OCI-LY7 (cell line): ENCODE data around the gene HS1BP3. TPM values are rescaled to one million over a fixed set of nuclear protein-coding genes. Genes with fewer than 3 reads are reported as not detected.

ENCODE experiments used
- BruUV-seq: library from RNA; stranded (reverse); fragments of 400-500 nt; replicated peaks from 2 replicates; lab custom pipeline; 2021; lab: Mats Ljungman, UMichigan
- CTCF ChIA-PET: fragments of 300-600 bp; sonication (Branson Sonifier 250); formaldehyde crosslinking; loops from one replicate; lab custom pipeline; 2022; ENCODE audit warnings: antibody characterized with exemption; ENCODE audit not compliant: unreplicated experiment; lab: Charles Lee
- POLR2A ChIA-PET: fragments of 300-600 bp; sonication (Branson Sonifier 250); formaldehyde crosslinking; loops from one replicate; lab custom pipeline; 2022; ENCODE audit warnings: antibody characterized with exemption; lab: Charles Lee
- DNase-seq: peaks from one replicate; pipeline ENCODE4 v3.0.0-alpha.2; 2015; ENCODE audit warnings: low spot score
- H2AFZ ChIP-seq: fragments of 200-600 bp; sonication (generic), shearing (Covaris generic); 2 replicates; pipeline ENCODE4 v1.6.1; 2014; ENCODE audit warnings: mild to moderate bottlenecking, antibody characterized with exemption, low read length, moderate library complexity
- H3K27ac ChIP-seq: fragments of 200-600 bp; sonication (generic); 2 replicates; pipeline ENCODE4 v1.5.1; 2014; ENCODE audit warnings: mixed run types, low read depth, mild to moderate bottlenecking, moderate library complexity, low read length, inconsistent platforms; ENCODE audit not compliant: poor library complexity, severe bottlenecking
- H3K36me3 ChIP-seq: fragments of 200-600 bp; sonication (generic); 2 replicates; pipeline ENCODE4 v1.6.1; 2014; ENCODE audit warnings: mild to moderate bottlenecking, antibody characterized with exemption, low read length, moderate library complexity, mixed read lengths; ENCODE audit not compliant: insufficient read depth
- H3K4me1 ChIP-seq: fragments of 200-600 bp; sonication (generic); 2 replicates; pipeline ENCODE4 v1.5.1; 2014; ENCODE audit warnings: mild to moderate bottlenecking, low read length; ENCODE audit not compliant: insufficient read depth, poor library complexity, severe bottlenecking
- H3K4me2 ChIP-seq: fragments of 200-600 bp; sonication (generic); 2 replicates; pipeline ENCODE4 v1.6.1; 2014; ENCODE audit warnings: mild to moderate bottlenecking, low read length
- H3K4me3 ChIP-seq: fragments of 200-600 bp; sonication (generic); 2 replicates; pipeline ENCODE4 v1.5.1; 2014; ENCODE audit warnings: mild to moderate bottlenecking, low read depth, low read length; ENCODE audit not compliant: poor library complexity, severe bottlenecking
- H3K79me2 ChIP-seq: fragments of 200-600 bp; sonication (generic); 2 replicates; pipeline ENCODE4 v1.6.1; 2016; ENCODE audit warnings: low read depth, mild to moderate bottlenecking, low read length, moderate library complexity, mixed read lengths; ENCODE audit not compliant: insufficient read depth
- H3K9me2 ChIP-seq: fragments of 200-600 bp; sonication (generic); 2 replicates; pipeline ENCODE4 v1.6.1; 2016; ENCODE audit warnings: mild to moderate bottlenecking, low read length, mixed read lengths; ENCODE audit not compliant: insufficient read depth
- H3K9me3 ChIP-seq: fragments of 200-600 bp; sonication (generic); 2 replicates; pipeline ENCODE4 v1.6.1; 2014; ENCODE audit warnings: mild to moderate bottlenecking, mixed run types, low read length, mixed read lengths
- H4K20me1 ChIP-seq: fragments of 200-600 bp; sonication (generic); 2 replicates; pipeline ENCODE4 v1.6.1; 2014; ENCODE audit warnings: mild to moderate bottlenecking, antibody characterized with exemption, low read length, moderate library complexity, mixed read lengths; ENCODE audit not compliant: insufficient read depth
- EZH2phosphoT487 ChIP-seq: fragments of 200-600 bp; sonication (generic); IDR thresholded peaks from 2 replicates; pipeline ENCODE4 v1.6.1; 2018; ENCODE audit warnings: low read depth, borderline replicate concordance, mild to moderate bottlenecking, mixed run types, antibody characterized with exemption, low read length, moderate library complexity, mixed read lengths
- intact Hi-C: fragments of 100-400 bp; cut with micrococcal nuclease; formaldehyde crosslinking; loops from one replicate; pipeline ENCODE4 v1.10.0; 2022; ENCODE audit not compliant: unreplicated experiment
- total RNA-seq, 2 experiments: library from RNA; depleted of rRNA in 1 of 2; stranded (reverse); fragments of >200 nt in 1 of 2; shearing (Covaris generic) in 1 of 2; gene quantifications; 2 replicates each; pipeline ENCODE4 v1.2.3, GENCODE V29; 2014 to 2022
- TF ChIP-seq, protein P1 (sequence below): fragments of 200-600 bp; sonication (generic); conservative IDR thresholded peaks from 2 replicates; pipeline ENCODE4 v1.5.1; 2014; ENCODE audit warnings: mild to moderate bottlenecking, antibody characterized with exemption, low read length, moderate library complexity, mixed read lengths

The HS1BP3 gene
- total RNA-seq, 2 experiments from 2014 or later: 10.6 to 15.2 TPM

DNA sequence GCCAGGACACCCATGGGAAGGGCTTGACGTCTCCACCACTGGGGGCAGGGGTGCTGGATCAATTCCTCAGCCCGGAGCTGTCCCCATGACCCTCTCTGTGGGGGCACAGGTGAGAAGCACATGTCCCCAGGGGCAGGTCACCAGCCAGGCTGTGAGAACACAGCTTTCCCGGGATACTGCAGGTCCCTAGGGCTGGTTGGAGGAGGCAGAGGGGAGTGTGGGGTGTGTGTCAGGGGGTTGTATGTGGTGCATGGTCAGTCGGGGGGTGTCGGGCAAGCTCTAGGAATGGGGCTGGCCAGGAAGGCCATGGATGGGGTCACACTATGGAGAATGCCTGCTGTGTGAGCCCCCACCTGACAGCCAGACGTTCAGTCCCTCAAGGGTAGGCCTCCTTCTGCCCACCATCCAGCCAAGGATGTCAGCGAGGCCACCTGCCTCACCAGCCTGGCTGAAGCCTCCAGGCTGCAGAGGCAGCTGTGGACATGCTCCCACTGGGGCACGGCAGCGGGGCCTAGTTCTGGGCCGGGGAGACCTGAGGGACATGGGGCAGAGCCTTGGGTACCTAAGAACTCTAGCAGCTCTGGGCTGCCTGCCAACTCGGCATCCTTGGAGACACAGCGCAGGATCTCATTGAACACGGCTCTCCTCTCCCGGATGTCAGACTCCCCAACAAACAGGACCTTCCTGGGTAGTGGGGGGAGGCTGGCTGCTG, 10.3 kb downstream of the HS1BP3 start:
- no peak overlapping the region for H2AFZ ChIP-seq
- TF ChIP-seq, protein P1, sequence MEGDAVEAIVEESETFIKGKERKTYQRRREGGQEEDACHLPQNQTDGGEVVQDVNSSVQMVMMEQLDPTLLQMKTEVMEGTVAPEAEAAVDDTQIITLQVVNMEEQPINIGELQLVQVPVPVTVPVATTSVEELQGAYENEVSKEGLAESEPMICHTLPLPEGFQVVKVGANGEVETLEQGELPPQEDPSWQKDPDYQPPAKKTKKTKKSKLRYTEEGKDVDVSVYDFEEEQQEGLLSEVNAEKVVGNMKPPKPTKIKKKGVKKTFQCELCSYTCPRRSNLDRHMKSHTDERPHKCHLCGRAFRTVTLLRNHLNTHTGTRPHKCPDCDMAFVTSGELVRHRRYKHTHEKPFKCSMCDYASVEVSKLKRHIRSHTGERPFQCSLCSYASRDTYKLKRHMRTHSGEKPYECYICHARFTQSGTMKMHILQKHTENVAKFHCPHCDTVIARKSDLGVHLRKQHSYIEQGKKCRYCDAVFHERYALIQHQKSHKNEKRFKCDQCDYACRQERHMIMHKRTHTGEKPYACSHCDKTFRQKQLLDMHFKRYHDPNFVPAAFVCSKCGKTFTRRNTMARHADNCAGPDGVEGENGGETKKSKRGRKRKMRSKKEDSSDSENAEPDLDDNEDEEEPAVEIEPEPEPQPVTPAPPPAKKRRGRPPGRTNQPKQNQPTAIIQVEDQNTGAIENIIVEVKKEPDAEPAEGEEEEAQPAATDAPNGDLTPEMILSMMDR: no peak
- no peak for TF ChIP-seq EZH2phosphoT487
- no peaks in the 10 kb centered on the region for H4K20me1 ChIP-seq
- no peaks in the 10 kb centered on the region for H3K9me2 ChIP-seq
- H3K4me1 ChIP-seq: no peaks in the 10 kb centered on the region
- H3K27ac ChIP-seq: no peak overlapping the region
- ChIA-PET CTCF (interaction anchor here (0.6 kb wide), 1 partner anchor 41 kb away, joined by 7 read pairs; no protein-coding TSS in a partner anchor), POLR2A (no interaction called here)
- no peaks in the 10 kb centered on the region for H3K9me3 ChIP-seq
- no peaks in the 10 kb centered on the region for H3K36me3 ChIP-seq
- no peak overlapping the region for H3K4me3 ChIP-seq
- intact Hi-C loops: no loop called here
- H3K4me2 ChIP-seq: no peak overlapping the region
- H3K79me2 ChIP-seq: no peaks in the 10 kb centered on the region
- no peak for DNase-seq
- BruUV-seq: no TSS peak

DNA sequence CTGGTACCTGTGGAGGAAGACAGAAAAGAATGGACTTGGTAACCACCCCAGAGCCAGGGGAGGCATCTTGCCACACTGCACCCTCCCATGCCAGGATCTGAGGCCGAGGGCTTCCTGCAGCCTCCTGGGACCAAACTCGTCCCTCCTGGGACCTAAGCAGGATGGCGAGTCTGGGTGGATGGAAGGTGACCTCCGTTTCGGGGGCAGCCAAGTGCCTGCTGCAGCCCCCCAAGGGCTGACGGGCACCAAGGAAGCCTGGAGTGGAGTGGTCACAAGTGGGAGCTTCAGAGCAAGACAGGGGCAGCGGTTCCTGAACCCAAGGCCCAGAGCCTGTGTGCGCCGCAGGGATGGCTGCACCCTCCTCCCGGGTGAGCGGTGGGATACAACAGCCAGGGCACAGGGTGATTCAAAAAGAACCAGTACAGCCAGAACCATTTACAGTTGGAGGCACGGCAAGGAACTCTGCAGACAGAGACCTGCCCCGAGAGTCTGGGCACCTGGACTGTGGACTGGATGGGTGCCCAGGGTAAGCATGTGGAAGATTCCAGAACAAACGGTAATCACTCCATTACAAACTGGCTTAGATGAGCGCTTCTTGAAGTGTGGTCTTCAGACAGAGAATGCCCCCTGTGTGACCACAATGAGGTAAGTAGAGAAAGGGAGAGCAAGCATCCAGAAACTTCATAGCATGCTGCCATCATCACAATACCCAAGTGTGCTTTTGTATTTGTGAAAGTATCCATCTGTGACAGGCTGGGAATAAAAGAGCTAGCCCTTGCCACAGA, 12.1 kb downstream of the HS1BP3 start:
- POLR2A ChIA-PET: interaction anchor here (1.0 kb wide), 1 partner anchor 24 kb away, joined by 3 read pairs; no protein-coding TSS in a partner anchor
- Histone ChIP-seq H3K4me3 (no peak overlapping the region), H3K36me3 (no peaks in the 10 kb centered on the region), H4K20me1 (no peaks in the 10 kb centered on the region), H3K4me1 (no peaks in the 10 kb centered on the region), H3K79me2 (no peaks in the 10 kb centered on the region), H2AFZ (no peak overlapping the region), H3K9me3 (no peaks in the 10 kb centered on the region), H3K4me2 (no peak overlapping the region), H3K9me2 (no peaks in the 10 kb centered on the region), H3K27ac (no peak overlapping the region)
- no TSS peak for BruUV-seq
- no peak for TF ChIP-seq EZH2phosphoT487
- TF ChIP-seq, protein P1: no peak
- intact Hi-C loops: no loop called here
- CTCF ChIA-PET: no interaction called here
- no peak for DNase-seq

- DNase-seq: no peak
- TF ChIP-seq, protein P1: no peak
- H3K36me3 ChIP-seq: no peaks in the 10 kb centered on the region
- H3K4me2 ChIP-seq: no peak overlapping the region
- peaks cover 4% of the 10 kb centered on the region for H3K4me1 ChIP-seq
- CTCF ChIA-PET: no interaction called here
- no TSS peak for BruUV-seq
- H2AFZ ChIP-seq: no peak overlapping the region
- H3K9me3 ChIP-seq: no peaks in the 10 kb centered on the region
- no peak overlapping the region for H3K27ac ChIP-seq
- H3K9me2 ChIP-seq: no peaks in the 10 kb centered on the region
- no peaks in the 10 kb centered on the region for H3K79me2 ChIP-seq
- intact Hi-C loops: no loop called here
- H3K4me3 ChIP-seq: no peak overlapping the region
- POLR2A ChIA-PET: no interaction called here
- no peaks in the 10 kb centered on the region for H4K20me1 ChIP-seq
These were observed 12.9 kb downstream of the HS1BP3 start for GRCh38 chr2:20638014-20638413.
